K562 (cell line): ENCODE data around the gene SAFB. TPM values are rescaled to one million over a fixed set of nuclear protein-coding genes. Genes with fewer than 3 reads are reported as not detected.

Source experiments
- CEBPG ChIP-seq, 3 experiments: fragments of 200-800 bp in 1 of 3; sonication (Bioruptor generic) in 1 of 3; sonication (generic) in 1 of 3; formaldehyde crosslinking in 1 of 3; IDR thresholded peaks in 2 of 3; conservative IDR thresholded peaks in 1 of 3; 2 replicates each; pipeline versions ENCODE4 v1.6.1 to v1.8.0; 2016 to 2022; ENCODE audit warnings: missing compliant biosample characterization in 2 of 3, missing genetic modification characterization in 2 of 3, mild to moderate bottlenecking in 1 of 3, missing genetic modification reagents in 1 of 3
- FOXA1 ChIP-seq: fragments of 450-650 bp; IDR thresholded peaks from 2 replicates; pipeline ENCODE4 v1.6.1; 2016; ENCODE audit warnings: mild to moderate bottlenecking, borderline replicate concordance
- KLF10 ChIP-seq: fragments of 250-450 bp; sonication (Bioruptor Pico); IDR thresholded peaks from 2 replicates; pipeline ENCODE4 v1.6.1; 2021; ENCODE audit warnings: matching md5 sums
- PCBP1 ChIP-seq: fragments of 200-400 bp; formaldehyde crosslinking; IDR thresholded peaks from 2 replicates; pipeline ENCODE4 v1.6.1; 2018; ENCODE audit warnings: mild to moderate bottlenecking, low read depth, low read length; ENCODE audit not compliant: poor library complexity, severe bottlenecking
- POLR2A ChIP-seq: fragments of 450-650 bp; conservative IDR thresholded peaks from 2 replicates; pipeline ENCODE4 v1.6.1; 2016
- POLR2G ChIP-seq: fragments of 200-400 bp; formaldehyde crosslinking; IDR thresholded peaks from 2 replicates; pipeline ENCODE4 v1.6.1; 2017; ENCODE audit warnings: low read depth, mild to moderate bottlenecking, antibody characterized with exemption, low read length, moderate library complexity
- PPARD ChIP-seq: fragments of 250-450 bp; sonication (Bioruptor Pico); IDR thresholded peaks from 2 replicates; pipeline ENCODE4 v1.8.0; 2022; ENCODE audit warnings: inconsistent platforms, mild to moderate bottlenecking, moderate library complexity
- RBFOX2 ChIP-seq: fragments of 200-400 bp; formaldehyde crosslinking; IDR thresholded peaks from 2 replicates; pipeline ENCODE4 v1.6.1; 2017; ENCODE audit warnings: low read depth, mild to moderate bottlenecking, low read length, moderate library complexity
- SIRT6 ChIP-seq: IDR thresholded peaks from one replicate; pipeline ENCODE4 v1.6.1; 2012; ENCODE audit warnings: low read depth, mild to moderate bottlenecking, control low read depth, inconsistent platforms, low read length, moderate library complexity
- SMARCA4 ChIP-seq: fragments of 450-650 bp; IDR thresholded peaks from 2 replicates; pipeline ENCODE4 v1.6.1; 2016
- SMARCE1 ChIP-seq: fragments of 450-650 bp; IDR thresholded peaks from 2 replicates; pipeline ENCODE4 v1.7.1; 2016; ENCODE audit warnings: mild to moderate bottlenecking
- ZKSCAN1 ChIP-seq: fragments of 150-350 bp; IDR thresholded peaks from 2 replicates; pipeline ENCODE4 v1.6.1; 2016; ENCODE audit warnings: low read depth, low read length
- ZNF143 ChIP-seq: sonication (generic); formaldehyde crosslinking; IDR thresholded peaks from 2 replicates; pipeline ENCODE4 v1.9.0; 2022; ENCODE audit warnings: mild to moderate bottlenecking, missing genetic modification reagents
- polyA plus RNA-seq, 8 experiments: library from polyadenylated mRNA; depleted of rRNA in 4 of 8; stranded (reverse) in 5 of 8; unstranded in 3 of 8; fragments of >200 nt; fragmentation: Nextera tagmentation in 2 of 8; fragmentation: Illumina TruSeq in 1 of 8; extraction: Ambion mirVana in 2 of 8; extraction: Trizol in 1 of 8; gene quantifications; 2 replicates each; pipeline versions ENCODE4 v1.2.1 to v1.2.3, GENCODE V29; 2011 to 2014; ENCODE audit warnings: inconsistent platforms in 1 of 8, missing spikeins in 1 of 8
- total RNA-seq, 7 experiments: library from RNA; depleted of rRNA in 6 of 7; stranded (reverse); fragments of >200 nt in 6 of 7; fragmentation: Illumina TruSeq in 2 of 7; extraction: Trizol in 2 of 7; gene quantifications; 2 replicates each; pipeline versions ENCODE4 v1.2.1 to v1.2.3, GENCODE V29; 2011 to 2021; ENCODE audit warnings: low replicate concordance in 1 of 7
- TF ChIP-seq, protein P1 (sequence below), 2 experiments: fragments of 450-650 bp in 1 of 2; IDR thresholded peaks; 2 replicates each; pipeline ENCODE4 v1.6.1; 2011 to 2017; ENCODE audit warnings: low read depth in 2 of 2, antibody characterized with exemption in 1 of 2, borderline replicate concordance in 1 of 2, low read length in 1 of 2, mild to moderate bottlenecking in 1 of 2, mixed read lengths in 1 of 2; ENCODE audit not compliant: control insufficient read depth in 1 of 2
- TF ChIP-seq, protein P2 (sequence below): fragments of 450-650 bp; IDR thresholded peaks from 2 replicates; pipeline ENCODE4 v1.6.1; 2017; ENCODE audit warnings: antibody characterized with exemption, mild to moderate bottlenecking
- TF ChIP-seq, protein P3 (sequence below): sonication (generic); formaldehyde crosslinking; IDR thresholded peaks from 2 replicates; pipeline ENCODE4 v1.8.1; 2023; ENCODE audit warnings: mild to moderate bottlenecking, missing genetic modification reagents

The SAFB gene
- total and polyA plus RNA-seq, 9 of the 15 experiments (the other 6 are each of a cell fraction or from before 2014, with no cell fraction given): 1.1 to 151 (median 83.1) TPM

DNA sequence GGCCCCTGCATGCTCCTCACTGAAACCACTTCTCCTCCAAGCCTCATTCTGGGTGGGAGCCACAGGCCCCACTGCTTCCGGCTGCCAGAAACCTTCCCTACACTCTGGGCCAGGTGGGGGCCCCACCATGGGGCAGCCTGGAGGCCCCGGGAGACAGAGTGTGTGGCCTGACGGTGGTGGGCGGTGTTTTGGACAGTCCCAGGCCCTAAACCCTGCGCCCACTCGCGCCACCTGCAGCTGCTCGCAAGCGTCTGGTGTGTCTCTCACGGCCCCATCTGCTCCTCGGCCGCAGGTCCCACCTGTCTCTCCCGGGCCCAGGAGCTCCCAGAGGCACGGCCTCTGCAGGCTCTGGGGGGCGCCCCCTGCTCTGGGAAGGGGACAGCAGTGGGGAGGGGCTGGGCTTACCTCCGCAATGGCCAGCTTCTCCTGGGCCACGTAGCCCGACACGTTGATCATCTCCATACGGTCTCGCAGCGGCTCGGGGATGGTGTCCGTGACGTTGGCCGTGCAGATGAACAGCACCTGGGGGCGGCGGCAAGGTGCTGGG is 72.8 kb downstream of the SAFB start (continued):
- TF ChIP-seq, protein P1, sequence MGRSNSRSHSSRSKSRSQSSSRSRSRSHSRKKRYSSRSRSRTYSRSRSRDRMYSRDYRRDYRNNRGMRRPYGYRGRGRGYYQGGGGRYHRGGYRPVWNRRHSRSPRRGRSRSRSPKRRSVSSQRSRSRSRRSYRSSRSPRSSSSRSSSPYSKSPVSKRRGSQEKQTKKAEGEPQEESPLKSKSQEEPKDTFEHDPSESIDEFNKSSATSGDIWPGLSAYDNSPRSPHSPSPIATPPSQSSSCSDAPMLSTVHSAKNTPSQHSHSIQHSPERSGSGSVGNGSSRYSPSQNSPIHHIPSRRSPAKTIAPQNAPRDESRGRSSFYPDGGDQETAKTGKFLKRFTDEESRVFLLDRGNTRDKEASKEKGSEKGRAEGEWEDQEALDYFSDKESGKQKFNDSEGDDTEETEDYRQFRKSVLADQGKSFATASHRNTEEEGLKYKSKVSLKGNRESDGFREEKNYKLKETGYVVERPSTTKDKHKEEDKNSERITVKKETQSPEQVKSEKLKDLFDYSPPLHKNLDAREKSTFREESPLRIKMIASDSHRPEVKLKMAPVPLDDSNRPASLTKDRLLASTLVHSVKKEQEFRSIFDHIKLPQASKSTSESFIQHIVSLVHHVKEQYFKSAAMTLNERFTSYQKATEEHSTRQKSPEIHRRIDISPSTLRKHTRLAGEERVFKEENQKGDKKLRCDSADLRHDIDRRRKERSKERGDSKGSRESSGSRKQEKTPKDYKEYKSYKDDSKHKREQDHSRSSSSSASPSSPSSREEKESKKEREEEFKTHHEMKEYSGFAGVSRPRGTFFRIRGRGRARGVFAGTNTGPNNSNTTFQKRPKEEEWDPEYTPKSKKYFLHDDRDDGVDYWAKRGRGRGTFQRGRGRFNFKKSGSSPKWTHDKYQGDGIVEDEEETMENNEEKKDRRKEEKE (IDR thresholded peaks at IDR 0.05; ENCODE audit: borderline replicate concordance in 1 of 2, control insufficient read depth in 1 of 2, low read depth in 2 of 2, low read length in 1 of 2): no peak
- TF ChIP-seq POLR2A (peak; percentile 21; the same call in 1 of the 2 replicates), KLF10 (CRISPR knock-in tag) (no peak), ZKSCAN1 (no peak), SMARCE1 (no peak), FOXA1 (no peak), RBFOX2 (peak; percentile 3; the same call in 1 of the 2 replicates), POLR2G (peak; percentile 65), ZNF143 (CRISPR knock-in tag) (no peak), SIRT6 (no peak), PPARD (CRISPR knock-in tag) (no peak), CEBPG (CRISPR knock-in tag; IDR thresholded peaks at IDR 0.05) (no peak), CEBPG (tag; conservative IDR thresholded peaks at IDR 0.05 in 1 of 2, IDR thresholded peaks at IDR 0.05 in 1 of 2) (no peak), SMARCA4 (no peak), PCBP1 (peak; percentile 10)
- TF ChIP-seq, protein P2, sequence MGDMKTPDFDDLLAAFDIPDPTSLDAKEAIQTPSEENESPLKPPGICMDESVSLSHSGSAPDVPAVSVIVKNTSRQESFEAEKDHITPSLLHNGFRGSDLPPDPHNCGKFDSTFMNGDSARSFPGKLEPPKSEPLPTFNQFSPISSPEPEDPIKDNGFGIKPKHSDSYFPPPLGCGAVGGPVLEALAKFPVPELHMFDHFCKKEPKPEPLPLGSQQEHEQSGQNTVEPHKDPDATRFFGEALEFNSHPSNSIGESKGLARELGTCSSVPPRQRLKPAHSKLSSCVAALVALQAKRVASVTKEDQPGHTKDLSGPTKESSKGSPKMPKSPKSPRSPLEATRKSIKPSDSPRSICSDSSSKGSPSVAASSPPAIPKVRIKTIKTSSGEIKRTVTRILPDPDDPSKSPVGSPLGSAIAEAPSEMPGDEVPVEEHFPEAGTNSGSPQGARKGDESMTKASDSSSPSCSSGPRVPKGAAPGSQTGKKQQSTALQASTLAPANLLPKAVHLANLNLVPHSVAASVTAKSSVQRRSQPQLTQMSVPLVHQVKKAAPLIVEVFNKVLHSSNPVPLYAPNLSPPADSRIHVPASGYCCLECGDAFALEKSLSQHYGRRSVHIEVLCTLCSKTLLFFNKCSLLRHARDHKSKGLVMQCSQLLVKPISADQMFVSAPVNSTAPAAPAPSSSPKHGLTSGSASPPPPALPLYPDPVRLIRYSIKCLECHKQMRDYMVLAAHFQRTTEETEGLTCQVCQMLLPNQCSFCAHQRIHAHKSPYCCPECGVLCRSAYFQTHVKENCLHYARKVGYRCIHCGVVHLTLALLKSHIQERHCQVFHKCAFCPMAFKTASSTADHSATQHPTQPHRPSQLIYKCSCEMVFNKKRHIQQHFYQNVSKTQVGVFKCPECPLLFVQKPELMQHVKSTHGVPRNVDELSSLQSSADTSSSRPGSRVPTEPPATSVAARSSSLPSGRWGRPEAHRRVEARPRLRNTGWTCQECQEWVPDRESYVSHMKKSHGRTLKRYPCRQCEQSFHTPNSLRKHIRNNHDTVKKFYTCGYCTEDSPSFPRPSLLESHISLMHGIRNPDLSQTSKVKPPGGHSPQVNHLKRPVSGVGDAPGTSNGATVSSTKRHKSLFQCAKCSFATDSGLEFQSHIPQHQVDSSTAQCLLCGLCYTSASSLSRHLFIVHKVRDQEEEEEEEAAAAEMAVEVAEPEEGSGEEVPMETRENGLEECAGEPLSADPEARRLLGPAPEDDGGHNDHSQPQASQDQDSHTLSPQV: no peak
- TF ChIP-seq, protein P3, sequence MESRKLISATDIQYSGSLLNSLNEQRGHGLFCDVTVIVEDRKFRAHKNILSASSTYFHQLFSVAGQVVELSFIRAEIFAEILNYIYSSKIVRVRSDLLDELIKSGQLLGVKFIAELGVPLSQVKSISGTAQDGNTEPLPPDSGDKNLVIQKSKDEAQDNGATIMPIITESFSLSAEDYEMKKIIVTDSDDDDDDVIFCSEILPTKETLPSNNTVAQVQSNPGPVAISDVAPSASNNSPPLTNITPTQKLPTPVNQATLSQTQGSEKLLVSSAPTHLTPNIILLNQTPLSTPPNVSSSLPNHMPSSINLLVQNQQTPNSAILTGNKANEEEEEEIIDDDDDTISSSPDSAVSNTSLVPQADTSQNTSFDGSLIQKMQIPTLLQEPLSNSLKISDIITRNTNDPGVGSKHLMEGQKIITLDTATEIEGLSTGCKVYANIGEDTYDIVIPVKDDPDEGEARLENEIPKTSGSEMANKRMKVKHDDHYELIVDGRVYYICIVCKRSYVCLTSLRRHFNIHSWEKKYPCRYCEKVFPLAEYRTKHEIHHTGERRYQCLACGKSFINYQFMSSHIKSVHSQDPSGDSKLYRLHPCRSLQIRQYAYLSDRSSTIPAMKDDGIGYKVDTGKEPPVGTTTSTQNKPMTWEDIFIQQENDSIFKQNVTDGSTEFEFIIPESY (CRISPR knock-in tag): 0 out of 2 replicates have a peak, but pooled peaks have one; percentile 31
